GM19463 (cell line): Measurements from ENCODE around the gene CFAP161.

Source experiments
- ATAC-seq: cut with Tn5 transposase; IDR thresholded peaks from one replicate; pipeline ENCODE4 v1.9.1; 2021; ENCODE audit warnings: mild to moderate bottlenecking, moderate library complexity; ENCODE audit not compliant: unreplicated experiment

The CFAP161 gene, protein sequence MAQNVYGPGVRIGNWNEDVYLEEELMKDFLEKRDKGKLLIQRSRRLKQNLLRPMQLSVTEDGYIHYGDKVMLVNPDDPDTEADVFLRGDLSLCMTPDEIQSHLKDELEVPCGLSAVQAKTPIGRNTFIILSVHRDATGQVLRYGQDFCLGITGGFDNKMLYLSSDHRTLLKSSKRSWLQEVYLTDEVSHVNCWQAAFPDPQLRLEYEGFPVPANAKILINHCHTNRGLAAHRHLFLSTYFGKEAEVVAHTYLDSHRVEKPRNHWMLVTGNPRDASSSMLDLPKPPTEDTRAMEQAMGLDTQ

DNA sequence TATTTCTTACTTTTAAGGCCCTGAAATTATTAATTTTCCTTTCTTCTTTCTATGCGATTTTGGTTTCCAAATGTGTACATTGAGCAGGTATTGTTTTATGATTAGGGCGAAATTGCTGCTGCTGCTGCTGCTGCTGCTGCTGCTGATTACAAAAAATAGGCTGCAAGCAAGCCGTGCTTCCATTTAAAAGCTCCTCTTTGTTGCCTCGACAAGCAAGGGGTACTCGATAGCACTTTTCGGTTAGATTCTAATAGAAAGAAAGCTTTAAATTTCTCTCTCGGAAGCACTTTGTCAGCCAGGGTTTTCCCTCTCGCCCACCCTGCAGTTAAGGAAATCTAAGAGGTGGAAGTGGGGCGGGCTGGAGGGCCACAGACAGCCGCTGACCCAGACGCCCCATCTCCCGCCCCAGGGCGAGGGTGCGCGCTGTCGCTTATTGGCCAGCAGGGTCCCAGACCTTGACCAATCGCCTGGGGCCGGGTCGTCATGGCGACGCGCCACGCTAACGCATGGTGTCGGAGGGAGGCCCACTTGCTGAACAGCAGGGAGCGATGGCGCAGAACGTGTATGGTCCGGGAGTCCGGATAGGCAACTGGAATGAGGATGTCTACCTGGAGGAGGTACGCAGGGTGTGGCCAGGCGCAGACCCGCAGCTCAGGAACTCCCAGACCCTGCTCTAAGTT, at the start of gene CFAP161:
Gene CFAP161 (plus strand): TSS at position 489 of the 680 bp plus-strand sequence. CDS start 60 bp downstream, at position 549.
- no peak for ATAC-seq

DNA sequence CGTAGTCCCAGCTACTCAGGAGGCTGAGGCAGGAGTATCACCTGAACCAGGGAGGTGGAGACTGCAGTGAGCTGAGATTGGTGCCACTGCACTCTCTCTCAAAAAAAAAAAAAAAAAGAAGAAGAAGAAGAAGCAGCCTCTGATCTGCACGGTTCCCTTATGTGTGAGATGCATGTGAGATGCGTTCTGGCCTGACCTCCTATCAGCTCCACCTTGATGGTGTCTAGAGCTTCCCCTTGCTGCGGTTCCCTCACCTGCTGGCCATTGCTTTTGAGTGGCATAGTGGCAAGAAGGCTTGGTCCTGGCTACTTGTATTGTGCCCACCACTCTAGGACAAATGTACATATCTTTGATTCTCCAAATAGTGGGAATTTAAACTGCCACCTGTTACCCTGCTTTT, 49.4 kb upstream of the CFAP161 start:
- no peak for ATAC-seq

DNA sequence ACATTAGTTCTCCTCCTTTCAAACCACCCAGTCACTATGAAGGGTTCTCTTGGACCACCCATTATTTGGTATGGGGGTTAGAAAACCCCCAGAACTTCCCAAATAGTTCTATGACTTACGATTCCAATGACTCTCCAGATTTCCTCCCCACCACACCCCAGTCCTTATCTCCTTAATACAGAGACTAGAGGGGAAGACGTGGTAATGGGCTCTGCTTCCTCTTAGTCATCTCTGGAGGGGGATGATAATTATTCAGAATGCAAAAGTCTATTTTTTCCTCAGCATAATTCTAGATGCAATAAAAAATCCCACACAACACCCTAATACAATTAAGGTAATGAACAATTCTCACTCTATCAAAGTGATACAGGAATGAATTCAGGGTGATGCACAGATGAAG, 48.9 kb upstream of the CFAP161 start:
- ATAC-seq = no peak

DNA sequence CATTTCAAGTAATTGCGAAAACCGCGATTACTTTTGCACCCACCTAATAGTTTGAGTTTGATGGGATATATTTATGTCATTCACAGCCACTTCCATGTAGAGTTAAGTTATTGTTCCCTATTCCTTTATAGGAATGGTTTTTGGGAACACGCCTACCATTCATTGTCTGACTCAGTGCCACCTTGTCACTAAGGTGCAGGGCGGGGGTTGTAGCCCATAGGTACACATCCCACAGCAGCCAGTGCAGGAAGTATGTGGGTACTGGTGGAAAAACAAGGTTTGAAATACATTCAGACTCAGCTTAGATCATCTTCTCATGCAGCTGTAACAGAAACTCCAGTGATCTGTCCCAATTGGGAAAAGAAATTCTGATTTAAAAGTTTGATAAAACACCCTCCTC, 48.2 kb upstream of the CFAP161 start:
- no peak for ATAC-seq

DNA sequence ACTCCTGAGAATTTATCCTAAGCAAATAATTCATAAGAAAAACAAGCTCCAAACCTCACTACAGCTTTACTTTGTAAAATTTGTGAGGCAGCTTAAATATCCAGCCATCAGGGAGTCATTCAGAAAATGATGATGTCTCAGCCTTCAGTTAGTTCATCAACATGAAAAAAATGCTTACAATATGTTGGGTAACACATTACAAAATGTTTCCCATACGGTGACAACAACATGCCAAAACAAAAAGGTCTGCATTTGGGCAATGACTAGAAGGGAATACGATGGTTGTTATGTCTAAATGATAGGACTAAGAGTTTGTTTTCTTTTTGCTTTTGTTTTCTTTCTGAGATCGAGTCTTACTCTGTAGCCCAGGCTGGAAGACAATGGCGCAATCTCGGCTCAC, 47.0 kb upstream of the CFAP161 start:
- no peak for ATAC-seq

DNA sequence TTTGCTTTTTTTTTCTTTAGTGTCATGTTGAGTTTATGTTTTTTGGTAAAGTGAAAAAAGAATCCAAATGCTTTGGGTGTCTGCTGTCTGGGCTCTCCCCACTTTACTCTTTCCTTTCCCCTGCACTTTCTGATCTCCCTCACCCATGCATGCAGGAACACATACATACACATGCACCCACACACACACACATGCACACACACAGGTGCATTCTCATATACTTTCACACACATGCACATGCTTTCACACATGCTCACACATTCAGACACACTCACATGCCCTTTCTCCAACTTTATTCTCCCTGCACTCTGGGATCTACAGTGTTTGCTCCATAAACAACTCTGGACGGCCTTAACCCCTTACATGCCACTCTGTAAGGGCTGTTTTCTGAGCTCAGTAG, 46.4 kb upstream of the CFAP161 start:
- no peak for ATAC-seq

DNA sequence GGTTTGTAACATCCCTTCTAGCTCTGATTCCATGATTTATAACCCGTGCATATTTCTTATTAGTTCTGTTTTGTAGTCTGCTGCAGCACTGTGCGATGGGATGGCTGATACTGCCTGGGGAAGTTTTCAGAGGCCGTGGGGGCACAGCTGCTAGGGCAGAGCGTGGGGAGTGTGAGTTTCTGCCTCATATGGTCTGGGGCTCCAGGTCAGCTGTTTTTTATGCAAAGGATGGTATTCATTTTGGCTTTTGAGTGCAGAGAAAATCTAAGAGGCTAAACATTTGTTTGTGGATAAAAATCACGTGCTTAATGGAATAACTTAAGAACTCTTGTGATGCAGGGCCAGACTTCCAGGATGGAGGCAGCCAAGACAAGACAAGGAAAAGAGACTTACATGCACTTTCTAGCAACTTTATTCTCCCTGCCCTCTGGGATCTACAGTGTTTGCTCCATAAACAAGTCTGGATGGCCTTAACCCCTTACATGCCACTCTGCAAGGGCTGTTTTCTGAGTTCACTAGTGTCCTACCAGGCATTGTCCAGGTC, 45.5 kb upstream of the CFAP161 start:
- no peak for ATAC-seq

DNA sequence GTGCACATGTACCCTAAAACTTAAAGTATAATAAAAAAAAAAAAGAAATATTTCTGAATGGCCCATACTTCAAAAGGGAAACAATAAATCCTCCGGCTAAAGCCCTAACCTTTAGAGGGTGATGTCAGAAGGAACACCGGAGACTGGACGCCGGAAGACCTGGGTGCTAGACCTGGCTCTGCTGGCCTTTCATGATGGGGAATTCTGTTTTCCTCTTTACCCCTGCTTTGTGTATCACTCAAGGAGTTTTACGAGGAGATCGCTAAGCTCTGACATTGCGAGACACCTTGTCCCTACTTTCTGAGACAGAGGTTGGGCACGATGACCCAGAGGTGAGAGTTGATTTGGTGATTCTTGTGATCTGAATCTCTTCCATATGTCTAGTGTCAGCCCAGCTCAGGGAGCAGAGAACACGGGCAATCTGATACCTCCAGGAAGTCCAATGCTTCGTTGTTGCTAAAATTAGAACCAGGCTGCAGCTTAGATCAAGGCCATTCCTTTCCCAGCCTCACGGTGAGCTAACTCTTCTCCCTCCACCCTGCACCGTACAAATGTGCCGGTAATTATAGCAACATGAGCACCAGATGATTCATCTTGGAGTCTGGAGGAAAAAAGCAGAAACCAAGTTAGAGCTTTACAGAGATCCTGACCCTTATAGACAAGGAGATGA, 42.0 kb upstream of the CFAP161 start:
- ATAC-seq = no peak

DNA sequence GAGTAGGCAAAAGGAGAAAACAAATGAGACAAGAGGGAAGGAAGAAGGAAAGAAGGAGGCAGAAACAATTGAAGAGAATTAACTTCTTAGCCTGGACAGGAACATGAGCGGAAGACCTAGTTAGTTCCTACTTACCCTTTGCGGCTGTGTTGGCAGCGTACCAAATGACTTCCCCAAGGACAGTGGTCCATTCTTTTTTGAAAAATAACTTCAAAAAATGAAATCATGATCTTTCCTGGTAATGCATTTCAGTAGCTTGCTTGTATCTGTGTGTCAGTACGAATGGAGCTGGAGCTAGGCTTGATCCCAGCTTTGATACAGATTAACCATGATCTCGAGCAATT, 41.5 kb upstream of the CFAP161 start:
- no peak for ATAC-seq

DNA sequence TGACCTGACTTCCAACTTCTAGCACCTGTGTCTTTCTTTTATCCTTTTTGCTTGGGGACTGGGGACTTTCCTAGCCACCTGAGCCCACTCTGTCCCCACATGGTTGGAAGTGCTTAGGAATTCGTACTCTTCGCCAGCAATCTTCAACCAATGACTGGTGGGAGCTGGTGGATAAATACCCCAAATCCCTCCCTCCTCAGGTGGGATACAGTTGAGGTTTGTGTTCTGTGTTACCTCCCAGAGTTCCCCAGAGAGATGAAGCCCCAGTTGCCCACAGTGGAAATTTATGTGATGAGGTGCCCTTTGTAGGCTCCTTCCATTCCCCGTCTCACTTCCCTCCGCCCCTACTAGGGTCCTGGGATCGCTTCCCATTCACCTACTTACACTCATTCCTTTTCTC, 40.1 kb upstream of the CFAP161 start:
- no peak for ATAC-seq

DNA sequence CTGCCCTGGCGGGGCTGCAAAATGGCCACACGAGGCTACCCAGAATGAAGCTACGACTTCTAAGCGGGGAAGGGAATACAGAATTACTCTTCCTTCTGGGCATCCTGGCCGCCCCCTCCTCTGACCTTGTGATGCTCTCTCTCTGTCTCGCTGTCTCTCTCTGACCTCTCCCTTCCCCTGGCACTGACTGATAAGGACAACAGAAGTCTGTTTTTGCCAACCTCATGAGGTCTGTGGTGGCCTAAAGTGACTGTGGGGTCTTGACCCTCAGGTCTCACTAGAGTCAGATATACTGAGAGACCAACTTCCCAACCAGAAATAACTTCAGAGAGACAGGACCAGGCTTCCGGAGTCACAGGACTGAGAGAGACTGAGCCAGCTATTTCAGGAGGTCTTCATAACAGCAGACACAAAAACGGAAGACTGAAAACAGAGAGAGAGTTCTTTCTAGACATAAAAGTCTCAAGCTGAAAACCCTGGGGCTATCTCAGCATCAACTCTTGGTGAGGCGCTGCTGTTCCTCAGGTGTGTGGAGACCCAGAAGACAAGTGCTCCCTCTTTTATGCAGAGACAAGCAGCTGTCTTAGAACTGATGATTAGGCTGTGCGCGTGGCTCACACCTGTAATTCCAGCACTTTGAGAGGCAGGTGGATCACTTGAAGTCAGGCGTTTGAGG, 38.2 kb upstream of the CFAP161 start:
- ATAC-seq = no peak

DNA sequence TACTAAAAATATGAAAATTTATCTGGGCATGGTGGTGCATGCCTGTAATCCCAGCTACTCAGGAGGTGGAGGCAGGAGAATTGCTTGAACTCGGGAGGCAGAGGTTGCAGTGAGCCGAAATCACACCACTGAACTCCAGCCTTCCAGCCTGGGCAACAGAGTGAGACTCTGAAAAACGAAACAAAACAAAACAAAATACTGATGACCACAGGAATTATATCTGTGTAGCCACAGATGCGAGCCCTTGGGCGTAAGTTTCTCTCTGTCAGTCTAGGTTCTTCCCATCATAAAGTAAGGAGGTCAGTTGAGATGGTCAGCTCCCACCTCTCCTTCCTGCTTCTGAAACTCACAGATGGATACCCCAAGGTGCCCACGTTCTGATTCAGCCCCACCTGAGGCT, 37.7 kb upstream of the CFAP161 start:
- no peak for ATAC-seq

DNA sequence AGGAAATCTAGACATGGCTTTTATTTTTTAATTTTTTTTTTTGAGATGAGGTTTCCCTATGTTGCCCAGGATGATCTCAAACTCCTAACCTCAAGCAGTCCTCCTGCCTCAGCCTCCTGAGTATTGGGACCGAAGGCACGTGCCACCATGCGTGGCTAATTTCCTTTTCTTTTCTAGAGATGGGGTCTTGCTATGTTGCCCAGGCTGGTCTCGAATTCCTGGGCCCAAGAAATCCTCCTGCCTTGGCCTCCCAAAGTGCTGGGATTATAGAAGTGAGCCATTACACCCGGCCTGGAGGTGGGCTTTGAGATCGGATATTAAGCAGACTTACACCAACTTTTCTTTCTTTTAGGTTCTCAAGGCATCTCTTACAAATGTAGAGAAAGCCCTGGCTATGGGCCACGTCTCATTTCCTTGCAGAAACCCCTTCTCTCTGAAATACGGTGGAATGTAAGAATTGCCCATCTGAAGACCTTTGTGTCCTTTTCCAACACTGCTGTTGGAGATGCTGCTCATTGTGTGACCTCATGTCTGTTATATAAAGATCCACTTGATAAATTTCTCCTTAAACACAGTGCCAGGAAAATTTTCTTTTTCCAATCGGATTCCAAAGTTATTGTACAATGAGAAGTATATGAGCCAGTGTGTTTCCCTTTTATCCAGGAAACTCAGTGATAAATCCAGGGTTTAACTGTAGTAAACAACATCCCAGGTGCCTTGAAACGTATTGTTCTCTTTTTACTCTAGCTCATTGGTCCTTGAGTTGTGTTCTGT, 36.8 kb upstream of the CFAP161 start:
- ATAC-seq = no peak

DNA sequence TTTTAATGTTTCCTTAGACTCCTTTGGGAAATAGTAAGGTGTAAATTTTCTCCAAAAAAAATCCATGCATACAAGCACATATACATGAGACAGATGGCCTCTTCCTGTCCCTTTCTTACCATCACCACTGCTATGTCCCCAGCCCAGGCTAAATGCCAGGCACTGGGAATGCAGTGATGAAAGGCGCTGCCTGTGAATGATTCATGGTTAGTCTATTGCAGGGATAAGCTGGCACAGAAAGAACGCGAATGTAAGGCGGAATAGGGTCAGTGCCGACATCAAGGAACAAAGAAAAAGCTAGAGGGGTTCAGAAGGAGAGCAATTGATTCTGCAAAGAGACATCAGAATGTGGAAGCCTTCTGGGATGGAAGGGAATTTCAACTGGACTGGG, 36.2 kb upstream of the CFAP161 start:
- ATAC-seq = no peak

DNA sequence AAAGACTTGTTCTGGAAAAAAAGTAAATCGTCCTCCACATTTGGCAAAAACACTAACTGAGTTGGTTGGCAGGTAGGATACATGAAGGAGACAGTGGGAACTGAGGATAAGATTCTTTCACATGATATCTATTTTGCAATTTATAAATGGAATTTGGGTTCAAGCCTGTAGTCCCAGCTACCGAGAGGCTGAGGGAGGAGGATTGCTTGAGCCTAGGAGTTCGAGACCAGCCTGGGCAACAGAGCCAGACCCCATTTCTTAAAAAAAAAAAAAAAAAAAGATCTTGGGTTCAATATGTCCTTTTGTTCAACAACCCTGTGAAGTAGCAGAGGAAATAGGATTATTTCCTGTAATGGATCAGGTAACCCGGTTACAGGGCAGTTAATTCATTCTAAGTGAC, 35.7 kb upstream of the CFAP161 start:
- no peak for ATAC-seq

DNA sequence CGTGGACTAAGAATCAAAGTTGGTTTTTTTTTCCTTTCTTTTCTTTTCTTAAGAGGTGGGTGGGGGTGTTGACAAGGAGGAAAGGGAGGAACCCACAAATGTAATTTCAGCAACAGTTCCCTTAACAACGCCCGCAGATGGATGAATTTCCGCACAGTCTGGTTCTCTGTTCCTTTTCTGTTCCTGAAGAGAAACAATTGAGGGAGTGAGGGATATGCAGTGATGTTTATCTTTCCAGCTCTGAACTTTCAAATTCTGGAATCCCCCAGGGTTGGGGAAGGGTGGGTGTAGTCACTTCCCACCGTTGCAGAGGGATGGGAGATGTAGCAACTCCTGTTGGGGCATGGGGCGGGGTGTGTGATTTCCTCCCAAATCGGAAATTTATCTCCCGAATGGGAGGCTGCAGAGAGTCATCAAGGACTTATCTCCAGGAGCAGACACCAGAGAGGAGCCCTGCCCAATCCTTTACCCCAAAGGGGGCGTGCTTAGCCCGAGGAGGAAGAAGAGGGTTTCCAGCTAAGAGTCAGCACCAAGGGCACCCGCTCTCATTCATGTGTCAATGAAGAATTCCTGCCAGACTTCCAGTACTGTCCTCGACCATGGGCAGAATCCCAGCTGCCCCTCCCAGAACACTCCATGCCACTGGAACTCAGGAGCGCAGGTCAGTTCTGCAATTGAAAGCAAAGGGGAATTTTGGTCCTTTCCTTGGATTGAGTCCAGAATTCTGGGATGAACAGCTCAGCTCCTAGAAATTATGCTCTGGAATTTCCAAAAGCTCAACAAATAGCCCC, 35.0 kb upstream of the CFAP161 start:
- ATAC-seq = no peak

DNA sequence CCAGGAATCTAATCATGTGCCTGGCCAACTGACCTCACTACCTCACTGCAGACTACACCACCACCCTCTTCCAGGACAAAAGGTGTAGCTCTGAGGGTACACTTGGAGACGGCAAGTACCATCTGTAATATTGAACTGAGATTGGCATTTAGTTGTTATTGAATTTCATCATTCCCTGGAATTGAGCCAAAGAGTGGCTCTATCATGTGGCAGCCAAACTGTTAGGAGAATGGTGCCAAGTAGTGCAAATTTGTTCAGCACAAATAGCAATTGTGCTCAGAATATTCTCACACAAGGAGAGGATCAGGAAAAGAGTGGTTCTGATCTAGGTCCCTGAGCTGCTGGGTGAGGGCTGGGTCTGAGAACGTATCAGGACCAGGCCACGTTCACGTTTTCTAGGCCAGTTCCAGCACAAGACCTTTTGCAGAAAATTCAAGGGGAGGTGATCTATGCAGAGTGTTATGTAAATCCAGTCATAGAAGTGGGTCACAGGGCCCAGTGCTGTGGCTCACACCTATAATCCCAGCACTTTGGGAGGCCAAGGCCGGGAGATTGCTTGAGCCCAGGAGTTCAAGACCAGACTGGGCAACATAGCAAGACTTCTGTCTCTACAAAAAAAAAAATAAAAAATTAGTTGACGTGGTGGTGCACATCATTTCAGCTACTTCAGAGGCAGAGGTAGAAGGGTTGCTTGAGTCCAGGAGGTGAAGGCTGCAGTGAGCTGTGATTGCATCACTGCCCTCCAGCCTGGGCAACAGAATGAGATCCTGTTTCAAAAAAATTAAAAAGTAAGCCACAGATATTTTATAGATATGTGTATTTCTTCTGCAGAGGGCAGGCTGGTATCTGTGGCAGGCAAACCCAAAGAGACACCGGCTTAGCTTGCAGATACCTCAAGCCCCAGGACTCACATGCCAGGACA, 31.9 kb upstream of the CFAP161 start:
- no peak for ATAC-seq

DNA sequence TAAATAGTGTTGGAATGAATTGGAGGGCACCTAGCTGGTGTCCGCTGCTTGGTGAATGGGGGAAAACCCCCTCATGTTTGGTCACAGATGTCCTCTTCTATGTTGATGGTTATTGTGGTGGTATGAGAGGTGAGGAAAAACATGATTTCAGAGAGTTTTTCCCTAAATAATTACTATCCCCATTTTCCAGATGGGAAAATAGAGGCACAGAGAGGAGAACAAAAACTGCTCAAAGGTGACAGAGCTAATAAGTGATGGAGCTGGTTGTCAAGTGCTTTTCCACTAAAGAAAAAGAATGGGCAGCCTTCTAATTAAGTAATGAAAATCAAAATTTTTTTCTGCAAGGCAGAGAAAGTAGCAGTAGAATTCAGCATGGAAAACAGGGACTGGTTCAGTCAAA, 30.2 kb upstream of the CFAP161 start:
- no peak for ATAC-seq

DNA sequence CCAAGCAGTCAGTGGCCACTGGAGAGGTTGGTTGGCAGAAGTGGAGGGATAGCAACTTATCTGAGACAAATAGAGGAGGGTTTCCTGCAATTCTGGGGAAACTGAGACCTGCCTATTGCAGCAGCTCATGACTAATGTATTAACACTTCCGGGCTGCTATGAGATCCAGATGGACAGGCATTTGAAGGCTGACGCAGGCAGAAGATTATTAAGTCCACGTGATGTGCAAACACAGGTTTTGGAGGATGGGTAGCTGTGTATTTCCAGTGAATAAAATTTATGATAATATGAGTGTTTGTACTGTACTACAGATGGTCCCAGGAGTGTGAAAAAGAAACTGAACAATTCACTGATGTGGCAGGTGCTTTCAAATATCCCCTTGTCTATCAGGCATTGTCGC, 28.5 kb upstream of the CFAP161 start:
- no peak for ATAC-seq
